ENCODE measurements around the gene CLEC18C.
"Not testable (repeated sequence)": the region's sequence is repeated elsewhere in the genome, so short reads cannot be mapped to it uniquely, and the experiment has no call there.

The CLEC18C gene

DNA sequence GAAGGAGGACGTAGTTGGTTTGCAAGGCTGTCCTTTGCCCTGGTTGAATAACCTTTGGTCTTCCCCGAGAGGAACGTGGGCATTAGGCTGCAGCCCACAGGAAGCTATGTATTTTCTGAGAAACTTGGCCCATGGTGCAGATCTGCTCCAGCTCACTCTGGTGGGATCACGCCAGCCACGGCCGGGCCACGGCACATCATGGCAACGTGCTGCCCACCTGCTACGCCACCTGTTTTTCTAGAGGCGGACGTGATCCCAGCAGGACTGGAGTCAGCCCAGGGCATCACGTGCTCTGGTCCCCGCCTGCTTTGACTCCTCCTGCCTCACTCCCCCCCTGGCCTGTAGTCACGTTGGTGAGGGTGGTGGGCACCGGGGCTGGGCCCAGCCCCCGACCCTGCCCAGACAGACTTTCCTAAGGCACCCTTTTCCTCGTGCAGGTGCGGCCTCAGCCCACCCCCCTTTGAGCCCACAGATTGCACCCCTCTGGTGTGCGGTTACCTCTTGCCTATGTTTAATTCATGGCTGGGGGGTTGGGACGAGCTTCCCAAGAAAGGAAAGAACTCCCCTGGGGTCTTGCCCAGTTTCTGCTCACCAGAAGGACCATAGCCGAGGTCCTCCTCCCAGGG lies at the start of gene CLEC18C:
Gene CLEC18C, plus strand, starts transcription at position 576 of the 626 bp plus-strand sequence. CDS start 492 bp downstream, outside the sequence.
- DNase-seq = not testable (repeated sequence)

DNA sequence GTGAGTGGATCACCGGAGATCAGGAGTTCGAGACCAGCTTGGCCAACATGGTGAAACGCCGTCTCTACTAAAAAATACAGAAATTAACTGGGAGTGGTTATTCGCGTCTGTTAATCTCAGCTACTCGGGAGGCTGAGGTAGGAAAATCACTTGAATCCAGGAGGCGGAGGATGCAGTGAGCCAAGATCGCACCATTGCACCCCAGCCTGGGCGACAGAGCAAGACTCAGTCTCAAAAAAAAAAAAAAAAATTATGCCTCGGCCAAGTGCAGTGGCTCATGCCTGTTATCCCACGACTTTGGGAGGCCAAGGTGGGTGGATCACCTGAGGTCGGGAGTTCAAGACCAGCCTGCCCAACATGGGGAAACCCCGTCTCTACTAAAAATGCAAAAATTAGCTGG lies 49.8 kb upstream of the CLEC18C start:
- DNase-seq = not testable (repeated sequence)

DNA sequence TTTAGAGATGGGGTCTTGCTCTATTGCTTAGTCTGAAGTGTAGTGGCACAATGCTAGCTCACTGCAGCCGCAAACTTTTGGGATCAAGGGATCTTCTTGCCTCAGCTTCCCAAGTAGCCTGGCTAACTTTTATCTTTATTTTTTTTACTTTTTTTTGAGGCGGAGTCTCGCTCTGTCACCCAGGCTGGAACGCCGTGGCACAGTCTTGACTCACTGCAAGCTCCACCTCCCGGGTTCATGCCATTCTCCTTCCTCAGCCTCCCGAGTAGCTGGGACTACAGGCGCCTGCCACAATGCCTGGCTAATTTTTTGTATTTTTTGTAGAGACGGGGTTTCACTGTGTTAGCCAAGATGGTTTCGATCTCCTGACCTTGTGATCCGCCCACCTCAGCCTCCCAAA lies 47.4 kb upstream of the CLEC18C start:
- DNase-seq = not testable (repeated sequence)

DNA sequence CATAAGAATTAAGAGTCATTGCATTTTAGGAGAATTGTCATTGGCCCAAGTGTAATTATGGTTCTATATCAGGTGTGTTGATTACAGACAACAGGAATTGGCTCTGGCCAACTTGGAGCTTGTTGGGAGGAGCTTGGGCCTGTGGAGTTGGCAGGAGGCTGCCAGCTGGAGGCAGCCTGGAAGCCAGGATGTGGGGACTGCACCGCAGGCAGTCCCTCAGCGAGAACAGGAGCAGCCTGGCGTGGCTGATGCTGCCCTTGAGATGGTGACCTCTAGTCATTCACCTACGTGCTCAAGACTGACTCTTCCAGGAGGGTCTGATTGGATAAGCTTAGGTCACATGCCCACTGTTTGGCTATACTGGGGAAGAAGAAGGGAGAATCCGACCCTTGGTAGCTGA lies 45.9 kb upstream of the CLEC18C start:
- DNase-seq = not testable (repeated sequence)

DNA sequence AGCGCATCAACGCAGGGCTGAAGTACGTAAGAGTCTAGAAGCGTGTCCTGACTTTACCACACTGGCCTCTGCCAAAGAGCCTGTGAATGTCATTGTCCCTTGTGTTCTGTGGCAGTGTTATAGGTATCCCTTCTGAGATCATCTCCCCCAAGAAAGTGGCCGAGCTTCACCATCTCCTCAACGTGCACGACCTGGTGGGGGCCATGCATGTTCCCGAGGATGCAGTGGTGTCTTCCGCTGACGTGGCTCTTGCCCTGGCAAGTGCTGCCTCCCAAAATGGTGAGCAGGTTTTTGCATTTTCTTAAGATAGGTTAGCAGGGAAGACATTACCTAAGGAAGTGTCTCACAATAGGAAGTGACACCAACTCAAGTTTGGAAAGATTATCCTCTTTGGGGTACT lies 44.7 kb upstream of the CLEC18C start:
- not testable (repeated sequence) for DNase-seq

DNA sequence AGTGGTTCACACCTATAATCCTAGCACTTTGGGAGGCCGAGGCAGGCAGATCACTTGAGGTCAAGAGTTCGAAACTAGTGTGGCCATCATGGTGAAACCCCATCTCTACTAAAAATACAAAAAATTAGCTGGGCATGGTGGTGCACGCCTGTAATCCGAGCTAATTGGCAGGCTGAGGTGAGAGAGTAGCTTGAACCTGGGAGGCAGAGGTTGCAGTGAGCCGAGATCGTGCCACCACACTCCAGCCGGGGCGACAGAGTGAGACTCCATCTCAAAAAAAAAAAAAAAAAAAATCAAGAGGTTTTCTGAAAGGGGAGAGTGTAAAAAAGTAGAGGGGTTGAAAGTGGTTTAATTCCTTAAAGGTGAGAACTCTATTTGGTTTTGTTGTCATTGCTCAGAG lies 37.8 kb upstream of the CLEC18C start:
- DNase-seq = not testable (repeated sequence)

DNA sequence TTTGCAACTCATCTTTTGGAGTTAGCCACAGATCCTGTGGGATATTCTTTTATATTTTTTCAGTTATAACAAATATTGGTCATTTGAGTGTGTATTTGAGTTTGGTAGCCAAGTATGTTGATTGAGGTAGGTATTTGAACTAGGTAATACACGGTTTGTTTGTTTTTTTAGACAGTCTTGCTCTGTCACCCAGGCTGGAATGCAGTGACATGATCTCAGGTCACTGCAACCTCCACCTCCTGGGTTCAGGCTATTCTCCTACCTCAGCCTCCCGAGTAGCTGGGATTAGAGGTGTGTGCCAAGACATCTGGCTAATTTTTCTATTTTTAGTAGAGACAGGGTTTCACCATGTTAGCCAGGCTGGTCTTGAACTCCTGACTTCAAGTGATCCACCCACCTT lies 37.0 kb upstream of the CLEC18C start:
- not testable (repeated sequence) for DNase-seq

DNA sequence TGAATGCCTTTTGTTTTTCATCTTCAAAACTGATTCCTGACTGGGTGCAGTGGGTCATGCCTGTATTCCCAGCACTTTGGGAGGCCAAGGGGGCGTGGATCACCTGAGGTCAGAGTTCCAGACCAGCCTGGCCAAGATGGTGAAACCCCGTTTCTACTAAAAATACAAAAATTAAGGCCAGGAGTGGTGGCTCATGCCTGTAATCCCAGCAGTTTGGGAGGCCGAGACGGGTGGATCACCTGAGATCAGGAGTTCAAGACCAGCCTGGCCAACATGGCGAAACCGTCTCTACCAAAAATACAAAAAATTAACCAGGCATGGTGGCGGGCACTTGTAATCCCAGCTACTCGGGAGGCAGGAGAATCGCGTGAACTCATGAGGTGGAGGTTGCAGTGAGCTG lies 30.8 kb upstream of the CLEC18C start:
- DNase-seq = not testable (repeated sequence)

DNA sequence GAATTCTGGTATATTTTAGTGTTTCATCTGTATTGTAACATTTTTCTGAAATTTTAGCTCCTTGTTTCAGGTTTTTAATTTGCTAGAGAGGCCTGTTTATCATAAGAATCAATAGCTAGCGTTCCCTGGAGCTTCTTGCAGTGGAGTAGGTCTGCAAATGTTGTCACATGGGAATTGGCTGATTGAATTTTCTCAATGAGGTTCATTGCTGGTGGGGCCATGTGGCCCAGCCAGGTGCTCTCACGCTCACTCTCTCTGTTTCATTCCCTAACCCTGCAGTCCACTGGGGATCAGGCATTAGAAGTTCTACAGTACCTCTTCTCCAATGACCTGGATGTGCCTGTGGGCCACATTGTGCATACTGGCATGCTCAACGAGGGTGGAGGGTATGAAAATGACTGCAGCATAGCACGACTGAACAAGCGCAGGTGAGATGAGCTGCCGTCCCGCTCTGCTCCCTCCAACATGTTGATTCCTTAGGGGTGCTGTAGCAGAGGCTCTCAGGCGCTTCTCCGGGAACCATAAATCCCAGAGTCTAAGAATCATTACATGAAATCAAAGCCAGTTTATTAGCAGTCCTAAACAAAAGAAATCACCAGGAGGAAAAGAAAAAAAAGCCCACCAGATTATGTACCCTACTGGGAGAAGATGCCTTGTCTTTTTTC lies 30.2 kb upstream of the CLEC18C start:
- DNase-seq = not testable (repeated sequence)

DNA sequence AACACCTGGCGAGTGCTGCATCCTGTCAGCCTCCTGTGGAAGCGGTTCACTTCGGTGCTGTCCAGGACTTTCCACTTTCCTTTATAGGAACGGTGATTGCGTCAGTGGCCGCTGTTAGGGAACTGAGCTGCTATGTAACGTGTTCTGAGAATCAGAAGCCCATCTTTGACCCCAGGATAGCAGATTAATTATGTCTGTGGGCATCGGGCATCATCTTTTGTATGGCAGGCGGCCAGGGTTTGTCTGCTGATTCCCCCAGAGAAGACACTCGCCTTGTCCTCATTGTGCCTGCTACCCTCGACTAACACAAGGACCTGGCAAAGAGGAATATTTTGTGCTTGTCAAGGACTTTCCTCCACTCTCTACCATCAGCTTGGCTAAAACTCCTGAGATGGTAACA lies 25.7 kb upstream of the CLEC18C start:
- DNase-seq = not testable (repeated sequence)

DNA sequence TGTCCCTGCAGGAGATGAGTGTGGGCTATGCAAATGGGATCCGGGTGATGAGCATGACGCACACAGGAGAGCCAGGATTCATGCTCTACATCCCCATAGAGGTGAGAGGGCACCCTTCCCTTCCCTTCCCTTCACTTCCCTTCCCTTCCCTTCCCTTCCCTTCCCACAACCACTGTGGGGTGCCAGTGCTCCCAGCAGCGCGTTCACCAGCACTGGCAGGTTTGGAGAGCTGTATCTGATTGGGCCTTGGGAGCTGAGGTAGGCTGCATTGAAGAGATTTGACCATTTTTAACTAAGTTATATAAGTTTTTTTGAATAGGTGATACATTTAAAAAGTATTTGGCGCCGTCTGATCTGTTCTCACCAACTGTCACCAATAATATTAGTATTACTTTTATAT lies 25.1 kb upstream of the CLEC18C start:
- DNase-seq = not testable (repeated sequence)

DNA sequence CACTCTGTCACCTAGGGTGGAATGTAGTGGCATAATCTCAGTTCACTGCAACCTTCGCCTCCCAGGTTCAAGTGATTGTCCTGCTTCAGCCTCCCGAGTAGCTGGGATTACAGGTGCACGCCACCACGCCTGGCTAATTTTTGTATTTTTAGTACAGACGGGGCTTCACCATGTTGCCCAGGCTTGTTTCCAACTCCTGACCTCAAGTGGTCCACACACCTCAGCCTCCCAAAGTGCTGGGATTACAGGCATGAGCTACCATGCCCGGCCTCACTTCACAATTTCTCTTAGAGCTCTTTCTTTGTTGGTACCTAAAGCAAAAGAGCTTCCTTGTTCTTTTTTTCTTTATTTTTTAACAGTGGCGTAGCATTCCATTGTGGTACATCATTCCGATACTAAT lies 24.3 kb upstream of the CLEC18C start:
- DNase-seq = not testable (repeated sequence)

DNA sequence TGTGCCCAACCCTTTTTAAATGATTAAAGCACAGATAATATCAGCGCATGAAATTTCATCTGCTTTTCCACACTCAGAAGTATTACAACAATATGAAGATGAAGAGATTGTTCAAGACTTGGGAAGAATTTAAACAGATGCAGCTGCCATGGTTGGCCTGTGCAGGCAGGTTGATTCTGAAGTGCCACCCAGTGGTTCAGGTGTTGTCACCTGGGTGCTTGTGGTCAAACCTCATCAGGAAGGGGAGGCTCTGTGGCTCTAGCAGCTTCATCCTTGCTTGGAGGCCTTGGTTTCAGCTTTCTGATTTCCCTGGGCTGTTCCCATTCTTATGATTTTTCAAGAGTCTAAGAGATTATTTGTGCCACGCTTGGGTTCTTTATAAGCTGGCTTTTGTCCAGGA lies 22.2 kb upstream of the CLEC18C start:
- no peak for DNase-seq

DNA sequence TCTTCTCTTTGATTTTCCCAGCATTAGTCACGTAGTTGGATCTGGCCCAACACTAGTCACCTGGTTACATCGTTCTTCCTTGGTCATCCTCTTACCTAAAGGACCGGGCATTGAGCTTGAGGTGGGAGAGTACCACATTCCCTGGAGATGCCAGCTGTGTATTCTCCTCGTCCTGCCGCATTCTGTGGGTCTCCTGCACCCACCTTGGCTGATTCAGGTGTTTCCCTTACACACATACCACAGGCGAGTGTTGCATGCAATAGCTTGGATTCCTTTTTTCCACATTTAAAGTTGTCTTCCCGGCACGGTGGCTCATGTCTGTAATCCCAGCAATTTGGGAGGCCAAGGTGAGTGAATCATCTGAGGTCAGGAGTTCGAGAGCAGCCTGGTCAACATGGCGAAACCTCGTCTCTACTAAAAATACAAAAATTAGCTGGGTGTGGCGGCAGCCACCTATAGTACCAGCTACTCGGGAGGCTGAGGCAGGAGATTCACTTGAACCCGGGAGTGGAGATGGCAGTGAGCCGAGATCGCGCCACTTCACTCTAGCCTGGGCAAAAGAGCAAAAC lies 21.6 kb upstream of the CLEC18C start:
- no peak for DNase-seq

DNA sequence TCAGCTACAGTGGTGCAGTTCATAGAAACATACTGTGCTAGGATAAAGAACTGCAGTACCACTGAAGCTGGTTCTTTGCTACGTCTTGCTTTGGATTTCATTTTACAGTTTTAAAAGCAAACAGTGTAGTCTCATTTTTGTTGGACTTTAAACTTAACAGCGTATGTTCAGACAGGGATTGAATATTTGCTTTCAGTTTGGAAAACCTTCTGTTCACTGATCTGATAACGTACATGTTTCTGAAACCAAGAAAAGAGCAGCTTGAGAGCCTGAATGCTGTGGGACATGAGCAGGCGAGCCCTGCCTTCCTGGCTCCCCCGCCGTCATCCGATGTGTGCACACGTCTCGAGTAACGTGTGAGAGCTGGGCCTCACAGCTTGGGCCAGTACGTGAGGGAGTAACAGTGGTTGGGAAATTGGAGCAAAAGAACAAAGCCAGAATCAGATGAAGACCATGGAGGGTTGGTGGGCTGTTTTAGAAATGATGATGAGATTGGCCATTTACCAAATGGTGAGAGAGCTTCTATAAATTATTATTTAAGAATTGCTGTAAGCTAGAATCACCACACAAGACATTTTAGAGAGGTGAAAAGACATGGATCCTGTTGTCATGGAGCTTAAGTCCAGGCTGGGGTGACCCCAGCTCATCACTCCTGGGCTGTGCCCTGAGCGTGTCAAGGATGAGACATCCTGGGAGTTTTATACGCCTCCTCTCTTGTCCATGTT lies 20.8 kb upstream of the CLEC18C start:
- no peak for DNase-seq

DNA sequence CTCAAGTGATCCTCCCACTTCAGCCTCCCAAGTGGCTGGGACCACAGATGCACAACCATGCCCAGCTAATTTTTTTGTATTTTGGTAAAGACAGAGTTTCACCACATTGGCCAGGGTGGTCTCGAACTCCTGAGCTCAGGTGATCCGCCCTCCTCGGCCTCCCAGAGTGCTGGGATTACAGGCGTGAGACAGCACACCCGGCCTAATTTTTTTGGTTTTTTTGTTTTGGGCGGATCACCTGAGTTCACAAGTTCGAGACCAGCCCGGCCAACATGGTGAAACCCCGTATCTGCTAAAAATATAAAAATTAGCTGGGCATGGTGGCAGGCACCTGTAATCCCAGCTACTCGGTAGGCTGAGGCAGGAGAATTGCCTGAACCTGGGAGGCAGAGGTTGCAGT lies 18.9 kb upstream of the CLEC18C start:
- not testable (repeated sequence) for DNase-seq

DNA sequence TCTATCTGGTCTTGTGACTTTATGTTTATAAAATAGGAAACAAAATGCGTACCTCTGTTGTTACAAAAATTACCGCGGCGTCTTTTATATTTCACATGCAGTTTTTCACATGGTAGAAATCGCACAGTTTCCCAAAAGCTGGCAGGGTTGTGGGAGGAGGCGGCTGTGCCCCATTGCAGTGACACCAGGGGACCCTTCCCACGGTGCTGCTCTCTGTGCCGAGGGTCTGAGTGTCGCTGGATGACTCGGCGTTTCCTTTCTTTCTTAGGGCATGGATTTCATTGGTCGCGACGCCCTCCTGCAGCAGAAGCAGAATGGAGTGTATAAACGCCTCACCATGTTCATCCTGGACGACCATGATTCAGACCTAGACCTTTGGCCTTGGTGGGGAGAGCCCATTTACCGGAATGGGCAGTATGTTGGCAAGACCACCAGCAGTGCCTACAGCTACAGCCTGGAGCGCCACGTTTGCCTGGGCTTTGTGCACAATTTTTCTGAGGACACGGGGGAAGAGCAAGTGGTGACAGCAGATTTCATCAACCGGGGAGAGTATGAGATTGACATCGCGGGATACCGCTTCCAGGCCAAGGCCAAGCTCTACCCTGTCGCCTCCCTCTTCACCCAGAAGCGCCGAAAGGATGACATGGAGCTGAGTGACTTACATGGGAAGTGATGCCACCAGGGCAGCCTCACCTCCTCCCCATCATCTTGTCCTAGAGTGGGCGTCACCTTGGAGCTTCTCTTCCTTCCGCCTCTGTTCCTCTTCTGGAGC lies 17.2 kb upstream of the CLEC18C start:
- no peak for DNase-seq

DNA sequence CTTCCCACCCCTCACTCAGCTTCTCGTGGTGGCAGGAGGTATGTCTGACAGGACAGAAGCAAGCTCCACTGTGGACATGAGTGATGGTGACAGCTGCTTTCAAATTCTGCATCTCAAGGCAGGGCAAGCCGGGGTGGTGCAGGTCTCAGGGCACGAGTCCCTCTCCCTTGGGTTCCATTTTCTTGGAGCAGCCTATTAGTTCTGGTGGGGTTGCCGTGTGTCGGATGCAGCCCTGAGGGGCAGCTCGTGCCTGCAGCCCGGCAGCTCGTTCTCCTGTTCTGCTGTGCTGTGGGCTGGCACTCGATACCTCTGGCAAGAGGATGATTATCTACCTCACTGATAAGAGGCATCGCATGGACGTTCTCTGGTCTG lies 16.5 kb upstream of the CLEC18C start:
- no peak for DNase-seq

DNA sequence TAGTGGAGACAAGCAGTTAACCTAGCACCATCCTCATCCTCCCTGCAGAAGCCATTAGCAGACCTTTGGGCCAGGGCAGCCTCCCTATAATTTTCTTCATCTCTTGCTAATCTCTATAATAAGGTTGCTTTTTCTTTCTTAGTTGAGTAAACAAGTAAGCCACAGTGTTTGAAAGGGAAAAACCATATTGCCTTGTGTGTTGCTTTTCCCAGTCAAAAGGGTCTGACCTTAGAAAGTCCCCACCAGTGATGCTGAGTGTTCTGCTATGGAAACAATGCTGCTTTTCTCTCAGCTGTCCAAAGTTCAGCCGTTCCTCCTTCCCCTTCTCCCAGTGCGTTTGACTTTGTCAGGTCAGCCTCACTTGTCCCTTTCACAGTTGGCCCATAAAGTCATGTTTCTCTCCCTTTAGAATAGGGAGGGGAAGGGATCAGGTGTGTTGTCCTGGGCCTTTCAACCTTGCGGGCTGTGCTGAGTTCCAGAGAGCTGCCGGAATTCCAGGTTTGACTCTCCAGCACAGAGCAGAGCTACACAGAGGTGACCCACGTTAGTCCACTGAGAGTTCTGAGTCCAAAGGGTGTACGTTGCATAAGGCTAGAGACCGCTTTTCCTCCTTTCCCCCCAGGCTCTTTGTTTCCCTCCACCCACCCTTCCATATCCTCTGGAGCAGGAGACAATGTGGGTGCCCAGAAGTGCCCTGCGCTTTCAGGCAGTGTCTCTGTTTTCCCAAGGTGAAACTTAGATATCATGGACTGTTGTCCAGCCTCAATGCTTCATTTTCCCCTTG lies 15.9 kb upstream of the CLEC18C start:
- no peak for DNase-seq

DNA sequence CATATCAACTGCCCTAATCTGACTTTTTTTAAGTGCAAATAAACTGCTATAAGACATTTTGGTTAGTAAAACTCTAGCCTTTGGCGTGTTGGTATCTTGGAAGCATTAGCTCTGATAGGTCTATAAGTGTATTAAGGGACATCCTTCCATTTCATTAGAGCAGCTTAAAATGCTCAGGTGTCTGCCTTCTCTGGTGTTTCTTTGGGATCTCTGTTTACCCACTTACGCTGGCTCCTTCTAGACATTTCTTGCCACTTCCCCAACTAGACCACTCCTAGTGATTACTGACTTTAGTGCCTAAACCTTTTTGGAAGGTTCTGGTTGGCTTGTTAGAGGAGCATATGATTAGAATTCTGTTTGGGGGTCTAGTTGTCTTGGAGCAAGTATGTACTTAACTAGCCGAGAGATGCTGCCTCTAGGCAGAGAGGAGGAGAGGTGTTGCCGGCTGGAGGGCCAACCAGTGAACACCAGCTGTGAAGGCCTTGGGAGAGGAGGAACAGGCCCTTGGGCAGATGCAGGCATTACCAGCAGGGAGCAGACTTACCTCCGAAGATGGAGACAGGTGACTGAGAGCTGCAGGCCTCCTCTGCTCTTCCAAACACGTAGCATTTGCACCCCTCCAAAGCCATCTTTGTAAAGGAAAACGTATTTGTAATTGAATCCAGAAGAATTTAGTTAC lies 15.2 kb upstream of the CLEC18C start:
- DNase-seq = no peak

Measured in CD4-positive, alpha-beta T cell treated with Interleukin-1 beta for 1 hour (primary cell).